MM.1S (cell line): ENCODE measurements around the gene TMEM141.

Source experiments
- CTCF ChIP-seq: fragments of 300-600 bp; sonication (generic); IDR thresholded peaks from 2 replicates; pipeline ENCODE4 v1.5.1; 2016; ENCODE audit warnings: antibody characterized with exemption, low read length, mixed read lengths
- EZH2 ChIP-seq: fragments of 300-600 bp; sonication (generic); optimal IDR thresholded peaks from 2 replicates; pipeline ENCODE3; 2017; ENCODE audit warnings: low read depth, mild to moderate bottlenecking, antibody characterized with exemption, low read length, mixed read lengths
- EZH2phosphoT487 ChIP-seq: fragments of 300-600 bp; sonication (generic); IDR thresholded peaks from 2 replicates; pipeline ENCODE4 v1.6.1; 2018; ENCODE audit warnings: antibody characterized with exemption, low read length

DNA sequence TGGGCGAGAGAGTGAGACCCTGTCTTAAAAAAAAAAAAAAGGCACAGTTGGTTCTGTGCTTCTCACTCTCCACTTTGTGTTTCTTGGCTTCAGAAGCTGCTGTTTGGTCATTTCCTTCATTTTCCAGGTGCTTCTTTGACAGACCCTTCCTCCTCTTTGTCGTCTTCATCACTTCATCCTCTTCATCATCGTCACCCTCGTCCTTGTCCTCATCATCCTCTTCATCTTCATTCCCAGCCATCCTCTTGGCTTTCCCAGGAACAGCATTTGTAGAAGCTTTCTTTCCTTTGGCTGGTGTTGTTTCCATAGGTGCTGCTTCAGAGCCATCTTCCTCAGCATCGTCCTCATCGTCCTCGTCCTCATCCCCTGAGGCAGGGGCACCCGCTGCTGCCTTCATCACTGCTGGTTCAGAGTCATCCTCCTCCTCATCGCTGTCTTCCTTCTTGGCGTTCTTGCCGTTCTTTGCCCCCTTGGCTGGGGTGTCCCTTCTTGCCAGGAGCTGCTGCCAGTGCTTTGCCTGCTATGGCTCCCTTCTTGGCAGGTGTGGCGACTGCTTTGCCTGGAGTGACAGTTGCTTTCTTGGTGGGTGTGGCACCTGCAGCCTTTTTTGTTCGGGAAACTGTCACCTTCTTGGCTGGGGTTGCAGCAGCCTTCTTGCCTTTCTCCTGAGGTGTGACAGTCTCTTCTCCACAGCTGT is 23.7 kb downstream of the TMEM141 start:
- TF ChIP-seq EZH2 (no peak), CTCF (no peak), EZH2phosphoT487 (no peak)
